HG02981 (cell line): ENCODE results near the gene OVOL1.
"Not testable (repeated sequence)": the region's sequence is repeated elsewhere in the genome, so short reads cannot be mapped to it uniquely, and the experiment has no call there.

Experiments used
- ATAC-seq: cut with Tn5 transposase; IDR thresholded peaks from one replicate; pipeline ENCODE4 v1.9.1; 2021; ENCODE audit warnings: mild to moderate bottlenecking, moderate library complexity; ENCODE audit not compliant: unreplicated experiment

The OVOL1 gene

DNA sequence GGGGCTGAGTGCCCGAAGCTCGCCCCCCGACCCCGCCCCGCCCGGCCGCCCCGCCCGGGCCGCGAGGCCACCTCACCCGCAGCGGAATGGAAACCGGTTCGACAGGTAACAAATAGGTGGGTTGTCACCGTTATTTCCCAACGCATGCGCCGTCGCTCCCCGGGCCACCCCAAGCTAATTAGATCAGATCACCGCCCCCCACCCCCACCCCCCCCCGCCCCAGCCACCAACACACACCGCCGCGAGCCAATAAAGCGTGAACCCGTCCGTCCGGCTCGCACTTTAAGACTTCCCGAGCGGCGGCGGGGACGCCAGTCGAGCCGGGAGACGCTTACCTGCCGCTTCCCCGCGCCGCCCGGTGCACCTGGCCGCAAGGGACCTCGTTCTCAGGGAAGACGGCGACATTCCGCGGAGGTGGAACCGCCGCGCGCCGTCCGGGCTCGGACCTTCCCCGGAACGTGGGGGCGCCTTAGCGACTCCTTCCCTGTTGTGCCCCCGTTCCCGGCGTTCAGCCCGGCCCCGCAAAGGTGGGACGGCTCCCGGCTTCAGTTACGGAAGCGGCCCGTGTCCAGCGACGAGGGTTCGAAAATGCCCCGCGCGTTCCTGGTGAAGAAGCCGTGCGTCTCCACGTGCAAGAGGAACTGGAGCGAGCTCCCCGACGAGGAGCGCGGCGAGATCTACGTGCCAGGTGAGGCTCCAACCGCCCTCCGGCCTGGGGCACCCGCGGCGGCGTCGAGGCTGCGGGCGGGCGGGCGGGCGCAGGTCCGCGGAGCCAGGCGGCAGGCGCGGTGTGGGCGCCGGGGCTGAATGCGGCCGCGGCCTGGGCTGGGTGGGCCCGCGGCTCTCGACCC, at the start of gene OVOL1:
OVOL1 (plus strand) TSS at position 278 of the 851 bp plus-strand sequence; CDS start at position 589, 311 bp downstream.
- no peak for ATAC-seq

DNA sequence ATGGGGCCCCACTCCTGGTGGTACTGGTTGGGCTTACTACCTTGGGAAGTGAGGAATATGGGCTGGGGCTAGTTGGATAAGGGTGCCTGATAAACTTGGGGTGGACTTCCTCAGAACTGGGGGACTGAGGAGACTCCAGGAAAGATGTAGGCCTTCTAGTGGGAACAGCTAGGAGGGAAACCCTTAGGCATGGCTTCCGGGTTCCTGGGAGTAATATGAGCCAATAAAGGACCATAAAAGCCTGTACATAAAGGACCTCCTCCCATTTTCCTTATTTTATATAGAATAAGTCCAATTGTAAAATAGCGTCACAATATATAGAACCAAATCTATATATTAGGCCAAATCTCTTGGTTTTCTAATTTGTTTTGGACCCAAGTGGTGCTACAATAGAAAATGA, 47.8 kb upstream of the OVOL1 start:
- ATAC-seq, result no peak

DNA sequence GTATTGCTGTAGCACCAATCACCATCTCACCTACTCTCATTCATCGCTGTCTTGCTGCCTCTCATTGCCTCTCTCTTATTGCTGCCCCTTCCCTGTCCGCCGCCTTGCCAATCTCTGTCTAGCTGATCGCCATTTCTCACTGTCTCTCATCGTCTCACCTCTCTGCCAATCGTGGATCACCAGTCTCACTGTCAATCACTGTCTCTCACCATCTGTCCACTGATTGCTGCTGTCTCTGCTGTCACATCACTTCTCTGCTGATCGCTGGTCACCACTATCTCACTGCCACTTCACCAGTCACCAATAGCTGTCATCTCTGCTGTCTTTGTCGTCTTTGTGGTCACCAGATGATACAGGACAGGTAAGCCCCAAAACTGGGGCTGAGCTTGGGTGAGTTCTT, 45.7 kb upstream of the OVOL1 start:
- ATAC-seq, result no peak

DNA sequence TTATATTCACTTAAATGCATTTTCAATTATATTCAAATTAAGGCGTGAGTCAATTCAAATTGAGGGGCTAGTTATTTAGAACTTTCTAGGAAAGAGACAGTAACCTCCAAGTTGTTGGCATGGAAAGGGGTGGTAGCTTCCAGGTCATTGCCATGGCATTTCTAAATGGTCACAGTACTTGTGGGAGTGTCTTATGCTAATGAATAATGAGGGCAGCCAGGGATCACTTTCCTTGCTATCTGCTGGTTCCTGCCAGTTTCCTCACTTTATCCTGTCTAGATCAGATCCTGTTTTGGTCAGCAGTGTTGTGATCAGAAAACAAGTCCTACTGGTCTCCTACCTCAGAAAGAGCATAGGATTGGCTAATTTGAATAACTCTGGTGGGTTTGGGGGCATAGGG, 44.5 kb upstream of the OVOL1 start:
- ATAC-seq, result no peak

DNA sequence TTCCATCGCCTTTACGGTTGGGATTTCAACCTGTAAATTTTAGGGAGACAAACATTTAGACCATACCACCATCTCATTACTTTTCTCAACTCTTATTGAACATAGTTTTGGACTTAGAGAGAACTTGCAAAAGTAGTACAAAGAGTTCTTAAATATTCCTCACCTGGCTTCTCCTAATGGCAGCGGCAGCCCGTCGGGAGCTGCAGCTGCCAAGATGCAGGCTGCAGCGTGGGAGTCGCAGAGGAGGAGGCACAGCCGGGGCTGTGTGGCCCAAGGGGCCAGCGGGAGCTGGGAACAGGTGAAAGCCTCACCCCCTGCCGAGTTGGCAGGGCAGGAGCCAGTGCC, 43.2 kb upstream of the OVOL1 start:
- ATAC-seq, result no peak

DNA sequence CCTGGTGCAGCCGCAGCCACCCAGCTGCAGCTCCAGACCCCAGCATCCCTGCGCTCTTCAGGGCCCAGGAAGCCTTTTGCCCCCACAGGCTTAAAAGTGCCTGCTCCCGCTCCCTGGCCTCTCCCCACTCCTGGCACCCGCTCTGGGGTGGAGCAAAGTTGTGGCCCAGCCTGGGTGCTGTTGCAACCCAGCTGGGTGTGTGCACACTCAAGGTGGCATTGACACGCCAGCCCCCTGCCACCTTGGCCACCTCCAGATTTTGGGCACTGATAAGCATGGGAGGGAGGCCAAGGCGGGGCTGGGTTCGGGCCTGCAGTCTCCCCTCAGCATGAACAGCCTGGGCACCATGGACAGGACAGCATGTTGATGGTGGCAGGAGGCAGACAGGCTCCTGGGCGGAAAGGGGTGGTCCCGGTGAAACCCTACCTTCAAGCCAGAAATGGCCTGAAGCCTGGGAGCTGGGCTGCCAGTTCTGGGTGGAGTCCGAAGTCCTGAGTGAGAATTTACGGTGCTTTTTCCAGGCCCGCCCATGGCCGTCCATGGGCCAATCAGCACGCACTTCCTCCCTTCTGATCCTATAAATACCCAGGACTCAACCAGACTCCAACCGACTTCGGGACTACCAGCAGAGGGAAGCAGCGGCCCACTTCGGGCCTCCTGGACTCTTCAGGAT, 42.7 kb upstream of the OVOL1 start:
- no peak for ATAC-seq

DNA sequence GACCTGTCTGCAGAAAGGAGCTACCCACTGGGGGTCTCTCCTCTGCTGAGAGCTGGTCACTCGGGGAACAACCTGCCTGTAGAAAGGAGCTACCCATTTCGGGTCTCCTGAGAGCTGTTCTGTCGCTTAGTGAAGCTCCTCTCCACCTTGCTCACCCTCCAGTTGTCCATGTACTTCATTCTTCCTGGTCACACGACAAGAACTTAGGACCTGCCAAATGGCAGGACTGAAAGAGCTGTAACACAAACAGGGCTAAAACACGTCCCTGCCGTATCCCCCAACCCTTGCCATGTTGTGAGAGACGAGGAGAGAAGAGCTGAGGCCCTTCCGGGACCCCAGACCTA, 42.2 kb upstream of the OVOL1 start:
- ATAC-seq, result no peak

DNA sequence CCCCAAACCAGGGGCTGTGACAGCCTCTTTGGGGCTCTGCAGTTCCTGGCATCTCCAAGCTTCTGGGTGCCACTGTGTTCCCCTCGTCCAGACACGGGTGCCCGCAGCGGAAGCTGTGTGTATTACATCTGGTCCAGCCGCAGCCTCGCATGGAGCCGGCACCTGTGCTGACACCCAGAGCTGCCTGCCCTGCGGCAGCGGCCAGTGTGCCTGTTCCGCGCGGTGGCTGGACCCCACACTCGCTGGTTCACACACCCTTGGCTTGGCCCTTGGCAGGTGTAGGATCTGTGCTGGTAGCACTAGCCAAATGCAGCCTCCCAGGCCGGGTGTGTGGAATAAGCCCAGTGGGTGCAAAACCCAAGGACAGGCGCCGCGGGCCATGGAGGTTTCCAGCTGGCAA, 41.8 kb upstream of the OVOL1 start:
- no peak for ATAC-seq

DNA sequence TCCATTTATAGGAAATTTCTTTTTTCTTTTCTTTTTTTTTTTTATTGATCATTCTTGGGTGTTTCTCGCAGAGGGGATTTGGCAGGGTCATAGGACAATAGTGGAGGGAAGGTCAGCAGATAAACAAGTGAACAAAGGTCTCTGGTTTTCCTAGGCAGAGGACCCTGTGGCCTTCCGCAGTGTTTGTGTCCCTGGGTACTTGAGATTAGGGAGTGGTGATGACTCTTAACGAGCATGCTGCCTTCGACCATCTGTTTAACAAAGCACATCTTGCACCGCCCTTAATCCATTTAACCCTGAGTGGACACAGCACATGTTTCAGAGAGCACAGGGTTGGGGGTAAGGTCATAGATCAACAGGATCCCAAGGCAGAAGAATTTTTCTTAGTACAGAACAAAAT, 24.7 kb upstream of the OVOL1 start:
- not testable (repeated sequence) for ATAC-seq

DNA sequence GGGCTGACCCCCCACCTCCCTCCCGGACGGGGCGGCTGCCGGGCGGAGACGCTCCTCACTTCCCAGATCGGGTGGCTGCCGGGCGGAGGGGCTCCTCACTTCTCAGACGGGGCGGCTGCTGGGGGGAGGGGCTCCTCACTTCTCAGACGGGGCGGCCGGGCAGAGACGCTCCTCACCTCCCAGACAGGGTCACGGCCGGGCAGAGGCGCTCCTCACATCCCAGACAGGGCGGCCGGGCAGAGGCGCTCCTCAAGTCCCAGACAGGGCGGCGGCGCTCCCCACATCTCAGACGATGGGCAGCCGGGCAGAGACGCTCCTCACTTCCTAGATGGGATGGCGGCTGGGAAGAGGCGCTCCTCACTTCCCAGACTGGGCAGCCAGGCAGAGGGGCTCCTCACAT, 24.0 kb upstream of the OVOL1 start:
- ATAC-seq, result not testable (repeated sequence)

DNA sequence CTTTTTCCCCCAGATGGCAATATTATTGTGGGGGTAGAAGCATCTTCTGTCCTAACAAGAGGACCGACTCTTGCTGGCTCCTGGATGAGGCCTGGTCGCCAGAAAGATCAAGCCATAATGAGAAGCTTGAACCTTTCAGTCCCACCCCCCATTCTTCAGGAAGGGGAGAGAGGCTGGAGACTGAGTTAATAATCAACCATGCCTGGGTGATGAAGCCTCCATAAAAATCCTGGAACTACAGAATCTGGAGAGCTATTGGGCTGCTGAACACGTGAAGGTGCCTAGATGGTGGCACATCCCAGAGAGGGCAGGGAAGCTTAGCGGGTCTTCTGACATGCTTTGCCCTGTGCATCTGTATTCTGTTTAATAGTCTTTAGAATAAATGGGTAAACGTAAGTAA, 22.4 kb upstream of the OVOL1 start:
- ATAC-seq, result no peak

DNA sequence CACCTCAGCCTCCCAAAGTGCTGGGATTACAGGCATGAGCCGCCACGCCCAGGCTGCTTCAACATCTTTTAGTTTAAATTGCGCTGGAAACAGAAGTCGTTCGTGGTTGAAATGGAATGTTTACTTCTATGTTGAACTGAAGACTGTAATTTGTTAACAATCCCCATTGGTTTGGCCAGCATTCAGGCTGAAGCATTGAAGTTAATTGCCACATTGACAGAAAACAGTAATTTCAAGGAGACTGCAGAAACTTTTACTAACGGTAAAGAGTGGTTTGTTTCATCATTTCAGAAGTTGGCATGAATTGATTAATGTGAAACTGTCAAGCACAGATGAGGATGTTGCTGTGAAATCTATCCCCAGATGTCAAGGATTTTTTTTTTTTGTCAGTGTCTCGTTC, 20.3 kb upstream of the OVOL1 start:
- no peak for ATAC-seq

DNA sequence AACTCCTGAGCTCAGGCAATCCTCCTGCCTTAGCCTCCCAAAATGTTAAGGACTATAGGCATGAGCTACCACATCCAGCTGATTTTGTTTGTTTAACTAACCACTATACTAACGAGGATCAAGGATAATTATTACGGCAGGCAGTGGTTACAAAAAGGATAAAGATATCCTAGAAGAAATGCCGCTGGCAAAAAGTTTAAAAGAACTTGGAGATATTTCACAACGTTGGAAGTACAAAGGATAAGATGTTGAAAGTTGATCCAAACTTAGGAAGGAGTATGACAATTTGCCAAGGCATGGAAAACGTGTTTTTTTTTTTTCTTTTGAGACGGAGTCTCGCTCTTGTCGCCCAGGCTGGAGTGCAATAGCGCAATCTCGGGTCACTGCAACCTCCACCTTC, 19.5 kb upstream of the OVOL1 start:
- ATAC-seq, result no peak

DNA sequence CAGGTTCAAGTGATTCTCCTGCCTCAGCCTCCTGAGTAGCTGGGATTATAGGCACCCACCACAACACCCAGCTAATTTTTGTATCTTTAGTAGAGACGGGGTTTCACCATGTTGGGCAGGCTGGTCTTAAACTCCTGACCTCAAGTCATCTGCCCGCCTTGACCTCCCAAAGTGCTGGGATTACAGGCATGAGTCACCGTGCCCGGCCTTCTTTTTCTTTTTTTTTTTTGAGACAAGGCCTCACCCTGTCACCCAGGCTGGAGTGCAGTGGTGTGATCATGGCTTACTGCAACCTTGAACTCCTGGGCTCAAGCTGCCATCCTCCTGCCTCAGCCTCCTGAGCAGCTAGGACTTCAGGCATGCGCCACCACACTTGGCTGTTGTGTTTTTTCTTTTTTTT, 19.1 kb upstream of the OVOL1 start:
- not testable (repeated sequence) for ATAC-seq

DNA sequence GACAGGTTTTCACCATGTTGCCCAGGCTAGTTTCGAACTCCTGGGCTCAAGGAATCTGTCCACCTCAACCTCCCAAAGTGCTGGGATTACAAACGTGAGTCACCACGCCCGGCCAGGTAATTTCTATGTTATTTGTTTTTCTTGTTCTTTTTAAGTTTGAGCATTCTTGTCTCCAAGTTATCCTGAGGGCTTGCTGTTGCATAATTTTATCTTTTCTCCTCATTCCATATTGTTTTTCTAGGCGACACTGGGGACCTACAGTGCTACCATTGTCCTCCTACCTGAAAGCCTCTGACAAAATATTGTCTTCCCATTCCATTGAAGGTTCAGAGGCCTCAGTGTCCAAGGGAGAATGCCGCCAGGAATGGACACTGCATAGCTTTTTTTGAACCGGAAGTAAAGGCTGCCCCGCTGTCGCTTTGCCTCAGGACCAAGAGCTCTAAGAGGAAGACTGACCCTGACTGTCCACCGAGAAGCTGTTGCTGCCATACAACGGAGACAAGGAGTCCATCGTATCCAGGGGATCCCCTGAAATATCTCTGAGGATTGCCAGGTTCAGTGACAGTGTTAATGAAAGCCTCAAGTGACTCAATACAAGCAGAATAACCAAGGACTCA, 15.8 kb upstream of the OVOL1 start:
- ATAC-seq, result no peak

DNA sequence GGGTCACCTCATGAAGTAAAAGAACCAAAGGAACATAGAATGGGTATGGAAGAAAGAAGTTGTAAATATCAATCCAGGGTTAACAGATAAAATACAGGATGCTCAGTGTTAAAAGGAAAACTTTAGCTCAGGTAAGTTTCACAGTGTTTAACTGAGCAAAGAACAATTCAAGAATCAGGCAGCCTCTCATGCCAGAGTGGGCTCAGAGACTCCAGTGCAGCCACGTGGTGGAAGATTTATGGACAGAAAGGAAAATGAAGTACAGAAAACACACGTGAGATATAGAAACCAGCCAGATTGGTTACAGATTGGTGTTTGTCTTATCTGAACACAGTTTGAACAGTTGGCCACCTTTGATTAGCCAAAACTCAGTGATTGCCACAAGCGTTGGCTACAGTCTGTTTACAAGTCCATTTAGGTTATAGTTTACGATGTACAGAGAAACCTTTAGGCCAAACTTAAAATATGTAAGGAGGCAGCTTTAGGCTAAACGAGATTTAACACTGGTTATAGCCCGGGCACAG, 15.2 kb upstream of the OVOL1 start:
- no peak for ATAC-seq

DNA sequence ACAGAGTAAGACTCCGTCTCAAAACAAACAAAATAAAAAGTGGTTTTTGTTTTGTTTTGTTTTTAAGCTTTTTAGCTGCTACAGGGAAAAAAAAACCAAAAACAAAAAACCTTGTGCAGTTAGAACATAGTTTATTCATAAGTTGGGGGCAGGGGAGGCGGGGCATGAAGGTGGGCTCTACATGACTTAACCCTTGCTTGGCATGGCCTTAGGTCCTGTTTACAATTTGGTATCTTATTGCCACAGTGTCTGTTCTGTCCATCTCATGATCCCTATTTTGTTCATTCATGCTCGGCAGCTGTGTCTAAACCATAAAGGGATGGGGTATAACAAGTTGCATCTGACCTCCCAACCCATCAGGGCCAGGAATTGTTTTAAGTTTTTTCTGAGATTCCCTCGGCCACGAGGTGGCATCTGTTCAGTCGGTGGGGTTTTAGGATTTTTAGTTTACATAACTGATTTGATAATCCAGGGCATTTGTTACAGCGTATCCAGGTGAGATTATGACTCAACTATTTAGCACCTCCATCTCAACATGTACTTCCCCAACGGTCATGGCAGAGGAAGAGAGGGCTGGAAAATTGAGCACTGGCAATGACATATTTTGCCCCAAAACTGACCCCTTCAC, 13.0 kb upstream of the OVOL1 start:
- no peak for ATAC-seq

DNA sequence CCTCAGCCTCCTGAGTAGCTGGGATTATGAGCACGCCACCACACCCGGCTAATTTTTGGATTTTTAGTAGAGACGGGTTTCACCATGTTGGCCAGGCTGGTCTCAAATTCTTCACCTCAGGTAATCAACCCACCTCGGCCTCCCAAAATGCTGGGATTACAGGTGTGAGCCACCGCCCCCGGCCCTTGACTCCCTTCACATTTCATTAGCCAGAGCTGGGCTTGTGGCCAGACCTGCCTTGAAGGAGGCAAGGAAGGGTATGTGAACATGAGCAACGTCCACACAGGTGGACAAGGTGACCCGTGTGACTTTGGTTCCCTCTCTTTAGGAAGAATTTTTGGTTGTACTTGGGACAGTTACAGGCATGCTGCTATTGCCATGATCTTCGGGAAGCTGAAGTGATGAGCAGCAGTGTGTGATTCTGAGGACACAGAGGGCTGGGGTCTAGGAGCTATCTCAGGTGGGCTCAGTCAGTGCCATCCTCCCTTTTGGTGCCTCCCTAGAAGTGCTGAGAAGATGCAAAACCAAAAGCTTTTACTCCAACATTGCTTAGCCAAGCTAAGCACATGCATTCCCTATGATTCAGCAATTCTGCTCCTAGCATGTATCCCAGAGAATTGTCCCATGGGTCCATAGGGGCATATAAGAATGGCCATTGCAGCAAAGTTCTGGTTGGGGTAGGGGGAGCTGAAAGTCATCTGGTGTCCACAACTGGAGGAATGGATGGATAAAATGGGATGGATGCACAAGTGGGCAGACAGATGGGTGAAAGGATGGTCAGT, 12.1 kb upstream of the OVOL1 start:
- no peak for ATAC-seq

DNA sequence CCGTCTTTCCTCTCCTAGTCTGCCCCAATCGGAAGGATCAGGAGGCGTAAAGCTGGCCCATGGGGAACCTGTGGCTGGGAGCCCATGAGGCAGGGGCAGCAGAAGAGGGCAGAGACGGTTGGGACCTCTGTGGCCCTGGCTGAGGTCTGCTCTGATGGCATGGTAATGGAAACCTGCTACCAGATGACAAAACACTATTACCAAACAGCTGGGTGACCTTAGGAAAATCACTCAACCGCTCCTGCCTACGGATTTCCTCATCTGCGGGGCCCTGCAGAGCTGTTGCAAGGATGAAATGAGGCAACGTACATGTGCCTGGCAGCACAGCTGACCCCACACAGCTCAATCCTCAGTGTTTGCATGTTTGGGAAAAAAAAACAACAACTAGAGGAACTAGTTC, 10.7 kb upstream of the OVOL1 start:
- no peak for ATAC-seq

DNA sequence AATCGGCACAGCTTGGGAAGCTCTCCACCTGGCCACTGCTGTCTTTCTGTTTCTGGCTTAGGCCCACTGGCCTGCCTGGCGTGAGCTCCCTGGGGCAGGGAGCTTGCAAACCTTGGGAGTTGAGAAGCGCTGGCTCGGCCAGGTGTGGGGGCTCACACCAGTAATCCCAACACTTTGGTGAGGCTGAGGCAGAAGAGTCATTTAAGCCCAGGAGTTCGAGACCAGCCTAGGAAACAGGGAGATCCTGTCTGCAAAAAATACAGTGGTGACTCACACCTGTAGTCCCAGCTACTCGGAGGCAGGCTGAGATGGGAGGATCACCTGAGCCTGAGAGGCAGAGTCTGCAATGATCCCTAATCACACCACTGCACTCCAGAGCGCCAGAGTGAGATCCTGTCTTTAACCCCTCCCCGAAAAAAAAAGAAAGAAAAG, 10.1 kb upstream of the OVOL1 start:
- ATAC-seq, result no peak

DNA sequence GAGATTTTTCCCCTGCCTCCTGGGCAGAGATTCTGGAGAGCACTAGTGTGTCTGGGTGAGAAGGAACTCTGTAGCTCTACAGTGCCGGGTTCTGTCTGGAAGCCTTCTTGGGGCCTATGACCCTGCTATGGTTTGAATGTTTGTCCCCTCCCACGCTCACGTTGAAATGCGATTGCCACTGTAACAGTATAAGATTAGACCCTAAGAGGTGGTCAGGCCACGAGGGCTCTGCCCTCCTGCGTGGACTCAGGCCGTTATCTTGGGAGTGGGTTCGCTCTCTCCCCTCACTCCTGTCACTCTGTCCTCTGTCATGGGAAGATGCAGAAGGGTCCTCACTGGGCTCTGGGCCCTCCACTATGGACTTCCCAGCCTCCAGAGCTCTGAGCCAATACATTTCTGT, 9.6 kb upstream of the OVOL1 start:
- ATAC-seq, result no peak
